Measurements from ENCODE around the gene ESPN.
"Not testable (repeated sequence)": the region's sequence is repeated elsewhere in the genome, so short reads cannot be mapped to it uniquely, and the experiment has no call there.

Gene ESPN

DNA sequence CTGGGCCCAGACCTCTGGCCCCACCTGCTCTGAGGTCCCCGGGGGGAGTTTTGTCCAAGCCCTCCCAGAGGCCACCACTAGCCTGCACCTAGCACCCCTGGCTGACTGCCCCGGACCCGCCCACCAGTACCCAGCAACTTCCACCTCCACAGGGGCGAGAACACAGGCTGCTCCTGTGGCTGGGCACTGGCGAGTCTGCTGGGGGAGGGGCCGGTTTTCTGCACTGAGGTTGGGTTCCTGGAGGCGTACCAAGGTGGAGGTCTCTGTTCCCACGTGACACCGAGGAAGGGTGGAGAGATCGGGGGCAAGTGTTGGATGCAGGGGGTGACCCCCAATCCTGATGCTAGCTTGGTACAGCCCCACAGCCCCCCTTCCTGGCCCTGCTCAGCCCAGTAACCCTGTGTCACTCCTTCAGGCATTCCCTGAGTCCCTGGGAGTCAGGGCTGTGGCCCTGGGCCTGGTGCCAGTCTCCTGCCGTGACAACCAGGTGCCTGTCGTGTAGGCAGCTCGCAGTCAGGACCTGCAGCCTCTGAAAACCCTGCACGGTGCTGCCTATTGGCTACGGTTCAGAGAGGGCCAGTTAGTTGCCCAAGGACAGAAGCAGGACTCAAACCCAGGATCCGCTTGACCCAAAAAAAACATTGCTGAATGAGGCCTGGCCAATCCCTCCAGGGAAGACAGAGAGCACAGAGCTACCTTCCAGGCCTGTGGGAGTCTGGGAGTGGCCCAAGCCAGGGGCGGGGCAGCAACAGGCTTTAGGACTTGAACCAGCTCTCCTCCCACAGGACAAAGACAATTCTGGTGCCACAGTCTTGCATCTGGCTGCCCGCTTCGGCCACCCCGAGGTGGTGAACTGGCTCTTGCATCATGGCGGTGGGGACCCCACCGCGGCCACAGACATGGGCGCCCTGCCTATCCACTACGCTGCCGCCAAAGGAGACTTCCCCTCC lies 3.1 kb downstream of the ESPN start:
- H3K4me3 ChIP-seq (ENCODE audit: low read depth, low read length), result no peak overlapping the region
- no peak for DNase-seq

DNA sequence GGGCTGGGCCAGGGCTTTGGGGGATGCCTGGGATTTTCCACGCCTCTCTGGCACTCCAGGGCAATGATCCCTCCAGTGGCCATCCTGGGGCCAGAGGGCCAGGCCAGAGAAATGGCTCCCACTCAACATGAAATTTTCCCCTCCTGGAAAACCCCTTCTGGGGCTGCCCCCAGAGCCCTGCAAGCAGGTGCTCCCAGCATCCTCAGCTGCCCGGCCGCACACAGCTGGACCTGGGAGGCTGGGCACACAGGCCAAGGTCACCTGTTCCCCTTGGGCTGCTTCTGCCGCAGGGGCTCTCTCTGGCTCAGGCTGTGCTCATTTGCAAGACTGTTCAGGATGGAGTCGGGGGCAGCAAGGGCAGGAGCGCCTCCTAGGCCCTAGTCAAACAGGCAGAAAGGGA lies 3.9 kb downstream of the ESPN start:
- not testable (repeated sequence) for H3K27ac ChIP-seq; H3K36me3 ChIP-seq; H3K9me3 ChIP-seq (ENCODE audit: severe bottlenecking); H3K27me3 ChIP-seq (ENCODE audit: insufficient read depth, low read depth, severe bottlenecking); DNase-seq; H3K4me3 ChIP-seq (ENCODE audit: low read depth, low read length)

More for the DNA sequence above, 3.1 kb downstream of the ESPN start:
- Histone ChIP-seq H3K27ac (no peak overlapping the region), H3K27me3 (ENCODE audit: insufficient read depth, low read depth, severe bottlenecking) (no peaks in the 10 kb centered on the region), H3K36me3 (no peaks in the 10 kb centered on the region), H3K9me3 (ENCODE audit: severe bottlenecking) (no peaks in the 10 kb centered on the region)
- TF ChIP-seq CTCF (IDR thresholded peaks at IDR 0.05; ENCODE audit: low read depth, low read length), result no peak

GRCh38 chr1:6429660-6430411 lies 5.3 kb downstream of the ESPN start:
- DNase-seq; H3K27me3 ChIP-seq (ENCODE audit: insufficient read depth, low read depth, severe bottlenecking); H3K9me3 ChIP-seq (ENCODE audit: severe bottlenecking); H3K4me3 ChIP-seq (ENCODE audit: low read depth, low read length); H3K27ac ChIP-seq; H3K36me3 ChIP-seq: not testable (repeated sequence)

GRCh38 chr1:6431645-6432579 lies 7.3 kb downstream of the ESPN start:
- not testable (repeated sequence) for H3K36me3 ChIP-seq; DNase-seq; H3K27ac ChIP-seq; H3K27me3 ChIP-seq (ENCODE audit: insufficient read depth, low read depth, severe bottlenecking); H3K9me3 ChIP-seq (ENCODE audit: severe bottlenecking); H3K4me3 ChIP-seq (ENCODE audit: low read depth, low read length)

GRCh38 chr1:6434186-6434585 lies 9.6 kb downstream of the ESPN start:
- Histone ChIP-seq H3K36me3 (no peaks in the 10 kb centered on the region), H3K4me3 (ENCODE audit: low read depth, low read length) (no peak overlapping the region), H3K9me3 (ENCODE audit: severe bottlenecking) (no peaks in the 10 kb centered on the region), H3K27ac (no peak overlapping the region), H3K27me3 (ENCODE audit: insufficient read depth, low read depth, severe bottlenecking) (no peaks in the 10 kb centered on the region)
- no peak for DNase-seq
- TF ChIP-seq CTCF (IDR thresholded peaks at IDR 0.05; ENCODE audit: low read depth, low read length), result no peak

DNA sequence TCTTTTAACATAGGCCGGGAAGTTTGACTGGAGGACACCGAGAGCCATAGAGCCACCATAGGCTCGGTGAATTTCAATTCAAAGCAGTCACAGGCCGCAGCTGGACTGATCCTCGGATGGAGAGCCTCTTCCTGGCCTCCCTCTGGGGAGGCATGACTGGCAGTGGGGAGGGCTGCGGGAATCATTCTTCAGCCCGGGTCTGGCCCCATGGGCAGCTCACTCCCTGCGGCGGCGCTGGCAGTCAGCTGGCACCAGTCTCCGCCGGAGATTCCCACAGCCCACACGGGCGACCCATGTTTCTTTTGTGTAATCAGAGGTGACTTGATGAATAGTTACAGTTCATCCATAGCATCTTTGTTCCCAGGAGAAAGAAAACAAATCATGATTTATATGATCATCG lies 10.6 kb downstream of the ESPN start:
- no peak for DNase-seq
- Histone ChIP-seq H3K27ac (no peak overlapping the region), H3K27me3 (ENCODE audit: insufficient read depth, low read depth, severe bottlenecking) (no peaks in the 10 kb centered on the region), H3K9me3 (ENCODE audit: severe bottlenecking) (no peaks in the 10 kb centered on the region), H3K36me3 (no peaks in the 10 kb centered on the region), H3K4me3 (ENCODE audit: low read depth, low read length) (no peak overlapping the region)
- no peak for TF ChIP-seq CTCF (IDR thresholded peaks at IDR 0.05; ENCODE audit: low read depth, low read length)
